SK-N-SH (cell line): ENCODE data around the gene RIMS1. TPM values are rescaled to one million over a fixed set of nuclear protein-coding genes. Genes with fewer than 3 reads are reported as not detected.

Experiments used
- CTCF ChIA-PET: fragments of 300-600, 350-600 bp; formaldehyde crosslinking; extraction: SDS; loops from one replicate; lab custom pipeline; 2021; lab: Yijun Ruan, JAX
- POLR2A ChIA-PET: fragments of 350-600 bp; sonication (Branson Sonifier 250); formaldehyde crosslinking; extraction: SDS; loops from one replicate; lab custom pipeline; 2020; ENCODE audit warnings: antibody characterized with exemption, inconsistent platforms; lab: Yijun Ruan, JAX
- DNase-seq: peaks from one replicate; pipeline ENCODE4 v3.0.0; 2012
- H2AFZ ChIP-seq: fragments of 200-600 bp; sonication (generic); 2 replicates; pipeline ENCODE4 v1.8.1; 2016; ENCODE audit warnings: antibody characterized with exemption, mild to moderate bottlenecking, low read depth
- H3F3A ChIP-seq: fragments of 200-600 bp; sonication (generic); replicated peaks from 2 replicates; pipeline ENCODE3; 2016; ENCODE audit warnings: antibody characterized with exemption, mild to moderate bottlenecking; ENCODE audit not compliant: insufficient read depth
- H3K27ac ChIP-seq, 2 experiments: fragments of 200-500 bp in 1 of 2; fragments of 200-600 bp in 1 of 2; sonication (Bioruptor generic) in 1 of 2; sonication (generic), shearing (Covaris generic) in 1 of 2; 2 replicates each; pipeline versions ENCODE4 v1.5.1 to v1.6.1; 2014 to 2016; ENCODE audit warnings: low read depth in 2 of 2, inconsistent platforms in 1 of 2, low read length in 1 of 2, mild to moderate bottlenecking in 1 of 2, mixed read lengths in 1 of 2
- H3K27me3 ChIP-seq: fragments of 200-600 bp; sonication (generic), shearing (Covaris generic); 2 replicates; pipeline ENCODE4 v1.6.1; 2016; ENCODE audit warnings: mixed run types; ENCODE audit not compliant: insufficient read depth
- H3K36me3 ChIP-seq, 2 experiments: fragments of 200-500 bp in 1 of 2; fragments of 200-600 bp in 1 of 2; sonication (Bioruptor generic) in 1 of 2; sonication (generic) in 1 of 2; replicated peaks in 1 of 2; 2 replicates each; pipeline versions ENCODE3 to v1.5.1; 2014 to 2016; ENCODE audit warnings: low read length in 1 of 2, mild to moderate bottlenecking in 1 of 2; ENCODE audit not compliant: insufficient read depth in 2 of 2, control insufficient read depth in 1 of 2
- H3K4me1 ChIP-seq, 2 experiments: fragments of 200-500 bp in 1 of 2; fragments of 200-600 bp in 1 of 2; sonication (Bioruptor generic) in 1 of 2; sonication (generic), shearing (Covaris generic) in 1 of 2; 2 replicates each; pipeline versions ENCODE4 v1.5.1 to v1.6.1; 2014 to 2016; ENCODE audit warnings: low read depth in 1 of 2, low read length in 1 of 2, mixed run types in 1 of 2; ENCODE audit not compliant: insufficient read depth in 2 of 2, control insufficient read depth in 1 of 2
- H3K4me2 ChIP-seq: fragments of 200-600 bp; sonication (generic), shearing (Covaris generic); 2 replicates; pipeline ENCODE4 v1.6.1; 2017; ENCODE audit warnings: mixed run types
- H3K4me3 ChIP-seq, 2 experiments: fragments of 200-500 bp in 1 of 2; fragments of 200-600 bp in 1 of 2; sonication (Bioruptor generic) in 1 of 2; sonication (generic), shearing (Covaris generic) in 1 of 2; 2 replicates each; pipeline versions ENCODE4 v1.5.1 to v1.8.1; 2014 to 2016; ENCODE audit warnings: low read depth in 2 of 2, inconsistent platforms in 1 of 2, low read length in 1 of 2, mild to moderate bottlenecking in 1 of 2, mixed read lengths in 1 of 2, moderate library complexity in 1 of 2
- H3K79me2 ChIP-seq: fragments of 200-600 bp; sonication (generic); 2 replicates; pipeline ENCODE4 v1.8.1; 2017; ENCODE audit warnings: mild to moderate bottlenecking; ENCODE audit not compliant: insufficient read depth
- H3K9ac ChIP-seq: fragments of 200-600 bp; sonication (generic); 2 replicates; pipeline ENCODE4 v1.6.1; 2017; ENCODE audit warnings: mixed run types
- H3K9me2 ChIP-seq: fragments of 200-600 bp; sonication (generic); 2 replicates; pipeline ENCODE4 v1.6.1; 2017; ENCODE audit warnings: mixed run types
- H3K9me3 ChIP-seq: fragments of 200-600 bp; sonication (generic); 2 replicates; pipeline ENCODE4 v1.6.1; 2017; ENCODE audit warnings: mixed run types, mild to moderate bottlenecking, moderate library complexity
- H4K20me1 ChIP-seq: fragments of 200-600 bp; sonication (generic); 2 replicates; pipeline ENCODE4 v1.6.1; 2017; ENCODE audit warnings: mild to moderate bottlenecking, mixed run types; ENCODE audit not compliant: insufficient read depth
- CTCF ChIP-seq: fragments of 200-600 bp; sonication (generic); IDR thresholded peaks from 2 replicates; pipeline ENCODE4 v1.6.1; 2017; ENCODE audit warnings: antibody characterized with exemption, mild to moderate bottlenecking, moderate library complexity
- EZH2phosphoT487 ChIP-seq: fragments of 200-600 bp; sonication (generic); IDR thresholded peaks from 2 replicates; pipeline ENCODE4 v1.6.1; 2017; ENCODE audit warnings: low read depth, mixed run types, mild to moderate bottlenecking, antibody characterized with exemption, moderate library complexity, borderline replicate concordance
- FOXM1 ChIP-seq: IDR thresholded peaks from 2 replicates; pipeline ENCODE4 v1.4.0; 2012; ENCODE audit warnings: low read depth, mild to moderate bottlenecking
- GABPA ChIP-seq: IDR thresholded peaks from 2 replicates; pipeline ENCODE4 v1.4.0; 2012; ENCODE audit warnings: low read depth, mild to moderate bottlenecking
- POLR2AphosphoS5 ChIP-seq: IDR thresholded peaks from 2 replicates; pipeline ENCODE4 v1.6.1; 2012; ENCODE audit warnings: low read depth, low read length
- RAD21 ChIP-seq: IDR thresholded peaks from 2 replicates; pipeline ENCODE4 v1.6.1; 2012; ENCODE audit warnings: mild to moderate bottlenecking, low read length
- RCOR1 ChIP-seq: fragments of 150-350 bp; IDR thresholded peaks from 2 replicates; pipeline ENCODE4 v1.6.1; 2017; ENCODE audit warnings: antibody characterized with exemption, low read length
- RFX5 ChIP-seq: IDR thresholded peaks from 2 replicates; pipeline ENCODE4 v1.6.1; 2012; ENCODE audit warnings: mild to moderate bottlenecking, improper control_type of control experiment, low read length
- RXRA ChIP-seq: IDR thresholded peaks from 2 replicates; pipeline ENCODE4 v1.4.0; 2012; ENCODE audit warnings: low read depth, mild to moderate bottlenecking, borderline replicate concordance
- SIN3A ChIP-seq: IDR thresholded peaks from 2 replicates; pipeline ENCODE4 v1.6.1; 2012; ENCODE audit warnings: low read depth, mild to moderate bottlenecking, low read length, moderate library complexity, borderline replicate concordance
- TCF12 ChIP-seq: IDR thresholded peaks from 2 replicates; pipeline ENCODE4 v1.4.0; 2012
- TEAD4 ChIP-seq: IDR thresholded peaks from 2 replicates; pipeline ENCODE4 v1.4.0; 2012; ENCODE audit warnings: mild to moderate bottlenecking, borderline replicate concordance; ENCODE audit not compliant: insufficient read depth
- ZBTB33 ChIP-seq: IDR thresholded peaks from 2 replicates; pipeline ENCODE4 v1.4.0; 2012; ENCODE audit warnings: low read depth, borderline replicate concordance
- WGBS: methylation state at CpG from one replicate; pipeline ENCODE4 v1.1.6; 2017; ENCODE audit warnings: low lambda C conversion rate; 5-methylcytosine and 5-hydroxymethylcytosine counted together
- polyA plus RNA-seq, 3 experiments: library from polyadenylated mRNA; depleted of rRNA; stranded (reverse); fragments of >200 nt; gene quantifications; 2 replicates each; pipeline ENCODE4 v1.2.3, GENCODE V29; 2012
- TF ChIP-seq, protein P1 (sequence below): fragments of 150-350 bp; IDR thresholded peaks from 2 replicates; pipeline ENCODE4 v1.6.1; 2016; ENCODE audit warnings: mild to moderate bottlenecking, low read depth, low read length

Gene RIMS1
- polyA plus RNA-seq, 1 of the 3 experiments (the other 2 are of a cell fraction): 0.20 TPM

GRCh38 chr6:72371473-72371872 lies 485.1 kb downstream of the RIMS1 start:
- CTCF ChIA-PET: no interaction called here
- 94% methylated on average over 2 of the region's 3 CpGs for WGBS

GRCh38 chr6:72374172-72374571 lies 487.8 kb downstream of the RIMS1 start:
- ChIA-PET POLR2A (no interaction called here), CTCF (interaction anchor here (3.1 kb wide), 1 partner anchor 38 kb away, joined by 8 read pairs; no protein-coding TSS in a partner anchor)
- H3K9ac ChIP-seq: no peak overlapping the region
- DNase-seq: no peak
- no peaks in the 10 kb centered on the region; the same call in 1 of the 2 replicates for H3K79me2 ChIP-seq
- no peak overlapping the region for H2AFZ ChIP-seq
- no peak overlapping the region for H3K4me2 ChIP-seq
- H3F3A ChIP-seq: no peaks in the 10 kb centered on the region
- no peak overlapping the region for H3K27ac ChIP-seq
- no peaks in the 10 kb centered on the region for H3K36me3 ChIP-seq
- H3K4me1 ChIP-seq: peaks cover 0 to 2% of the 10 kb centered on the region in 2 experiments; a peak in 1 of 4 replicates
- no peak overlapping the region for H3K4me3 ChIP-seq
- H4K20me1 ChIP-seq: no peaks in the 10 kb centered on the region
- H3K9me2 ChIP-seq: no peaks in the 10 kb centered on the region
- no peaks in the 10 kb centered on the region for H3K9me3 ChIP-seq
- no peaks in the 10 kb centered on the region for H3K27me3 ChIP-seq
- WGBS: 93% methylated on average over 3 of the region's 3 CpGs
- TF ChIP-seq TEAD4 (no peak), ZBTB33 (no peak), EZH2phosphoT487 (no peak), RCOR1 (no peak), RAD21 (no peak), POLR2AphosphoS5 (no peak), RXRA (no peak), FOXM1 (no peak), GABPA (no peak), TCF12 (no peak), SIN3A (no peak)
- TF ChIP-seq, protein P1, sequence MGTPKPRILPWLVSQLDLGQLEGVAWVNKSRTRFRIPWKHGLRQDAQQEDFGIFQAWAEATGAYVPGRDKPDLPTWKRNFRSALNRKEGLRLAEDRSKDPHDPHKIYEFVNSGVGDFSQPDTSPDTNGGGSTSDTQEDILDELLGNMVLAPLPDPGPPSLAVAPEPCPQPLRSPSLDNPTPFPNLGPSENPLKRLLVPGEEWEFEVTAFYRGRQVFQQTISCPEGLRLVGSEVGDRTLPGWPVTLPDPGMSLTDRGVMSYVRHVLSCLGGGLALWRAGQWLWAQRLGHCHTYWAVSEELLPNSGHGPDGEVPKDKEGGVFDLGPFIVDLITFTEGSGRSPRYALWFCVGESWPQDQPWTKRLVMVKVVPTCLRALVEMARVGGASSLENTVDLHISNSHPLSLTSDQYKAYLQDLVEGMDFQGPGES: no peak

More at GRCh38 chr6:72371473-72371872, 485.1 kb downstream of the RIMS1 start:
- no peak for TF ChIP-seq CTCF
- TF ChIP-seq ZBTB33: no peak
- no peak for TF ChIP-seq RFX5
- no peaks in the 10 kb centered on the region for H3K79me2 ChIP-seq
- H3K4me1 ChIP-seq: peaks cover 0 to 2% of the 10 kb centered on the region in 2 experiments; a peak in 1 of 4 replicates
- H3K4me2 ChIP-seq: no peak overlapping the region
- H3K27me3 ChIP-seq: no peaks in the 10 kb centered on the region
- no peak for DNase-seq
- H4K20me1 ChIP-seq: no peaks in the 10 kb centered on the region
- no peak overlapping the region for H3K9ac ChIP-seq
- no peak overlapping the region for H3K27ac ChIP-seq
- H3K4me3 ChIP-seq: no peak overlapping the region
- no peaks in the 10 kb centered on the region for H3K36me3 ChIP-seq
- POLR2A ChIA-PET: no interaction called here
- no peaks in the 10 kb centered on the region for H3F3A ChIP-seq
- no peak overlapping the region for H2AFZ ChIP-seq
- H3K9me3 ChIP-seq: no peaks in the 10 kb centered on the region
- no peaks in the 10 kb centered on the region for H3K9me2 ChIP-seq
